B cell (primary cell): ENCODE results near the gene GNE. TPM values are rescaled to one million over a fixed set of nuclear protein-coding genes. Genes with fewer than 3 reads are reported as not detected.

Experiments used
- ATAC-seq: fragments of 200-7000 bp; cut with Tn5 transposase; one replicate; pipeline ENCODE4 v1.10.0; 2021; ENCODE audit warnings: low read depth, mild to moderate bottlenecking, moderate number of reproducible peaks, moderate library complexity
- CTCF ChIA-PET: fragments of 350-600 bp; sonication (Branson Sonifier 250); formaldehyde crosslinking; loops from one replicate; lab custom pipeline; 2021; ENCODE audit warnings: antibody characterized with exemption, inconsistent platforms; lab: Charles Lee
- POLR2A ChIA-PET: fragments of 350-600 bp; sonication (Branson Sonifier 250); formaldehyde crosslinking; loops from one replicate; lab custom pipeline; 2021; ENCODE audit warnings: antibody characterized with exemption; lab: Charles Lee
- DNase-seq: peaks from one replicate; pipeline ENCODE4 v3.0.0; 2013
- H2AFZ ChIP-seq: 2 replicates; pipeline ENCODE4 v1.6.1; 2012; ENCODE audit warnings: mild to moderate bottlenecking, low read depth, low read length; ENCODE audit not compliant: insufficient read depth, poor library complexity, severe bottlenecking
- H3K27ac ChIP-seq, 2 donors: 1 replicate in 1 of 2; 2 replicates in 1 of 2; pipeline ENCODE4 v1.5.1; 2012 to 2013; ENCODE audit warnings: low read length in 2 of 2, mild to moderate bottlenecking in 2 of 2, moderate library complexity in 1 of 2
- H3K27me3 ChIP-seq, 4 experiments: fragments of 200-600 bp in 1 of 4; sonication (generic) in 1 of 4; replicated peaks in 1 of 4; 1 replicate in 2 of 4; 2 replicates in 2 of 4; pipeline versions ENCODE4 v1.6.1 to v1.7.0; 2013 to 2016; ENCODE audit warnings: low read length in 3 of 4, mild to moderate bottlenecking in 2 of 4, mixed read lengths in 1 of 4, moderate library complexity in 1 of 4; ENCODE audit not compliant: insufficient read depth in 4 of 4, control insufficient read depth in 3 of 4; ENCODE audit errors: control extremely low read depth in 1 of 4
- H3K36me3 ChIP-seq, 2 experiments: replicated peaks in 1 of 2; 1 replicate in 1 of 2; 2 replicates in 1 of 2; pipeline versions ENCODE4 v1.6.1 to v1.7.1; 2013; ENCODE audit warnings: low read length in 1 of 2; ENCODE audit not compliant: insufficient read depth in 2 of 2, control insufficient read depth in 1 of 2; ENCODE audit errors: control extremely low read depth in 1 of 2, extremely low read depth in 1 of 2
- H3K4me1 ChIP-seq, 2 donors: fragments of 200-600 bp in 1 of 2; sonication (generic) in 1 of 2; 1 replicate in 1 of 2; 2 replicates in 1 of 2; pipeline versions ENCODE4 v1.5.1 to v1.6.1; 2013 to 2017; ENCODE audit warnings: low read length in 2 of 2; ENCODE audit not compliant: control insufficient read depth in 2 of 2, insufficient read depth in 2 of 2
- H3K4me2 ChIP-seq: replicated peaks from 2 replicates; pipeline ENCODE3; 2012; ENCODE audit warnings: mild to moderate bottlenecking, low read depth, low read length; ENCODE audit not compliant: poor library complexity, severe bottlenecking
- H3K4me3 ChIP-seq, 5 experiments: fragments of 200-600 bp in 1 of 5; sonication (generic) in 1 of 5; 1 replicate in 3 of 5; 2 replicates in 2 of 5; pipeline versions ENCODE4 v1.5.1 to v1.7.0; 2011 to 2016; ENCODE audit warnings: low read length in 4 of 5, mild to moderate bottlenecking in 4 of 5, low read depth in 2 of 5, control low read depth in 1 of 5, moderate library complexity in 1 of 5; ENCODE audit not compliant: insufficient read depth in 1 of 5; ENCODE audit errors: control extremely low read depth in 1 of 5, extremely low read depth in 1 of 5
- H3K79me2 ChIP-seq: fragments of 200-600 bp; sonication (generic); one replicate; pipeline ENCODE4 v1.6.0; 2016; ENCODE audit warnings: low read length; ENCODE audit not compliant: control insufficient read depth, insufficient read depth
- H3K9ac ChIP-seq: fragments of 200-600 bp; sonication (generic); 2 replicates; pipeline ENCODE4 v1.6.1; 2017; ENCODE audit warnings: mild to moderate bottlenecking, low read length, moderate library complexity
- H3K9me3 ChIP-seq, 3 donors: one replicate each; pipeline versions ENCODE4 v1.6.1 to v1.7.1; 2013; ENCODE audit warnings: low read length in 2 of 3; ENCODE audit not compliant: control insufficient read depth in 2 of 3, insufficient read depth in 1 of 3; ENCODE audit errors: control extremely low read depth in 1 of 3
- H4K20me1 ChIP-seq: 2 replicates; pipeline ENCODE4 v1.6.0; 2012; ENCODE audit warnings: mild to moderate bottlenecking, low read length; ENCODE audit not compliant: insufficient read depth, control insufficient read depth, poor library complexity, severe bottlenecking
- H3K27ac Mint-ChIP-seq: one replicate; pipeline ENCODE4 v1.8.0; 2021; ENCODE audit warnings: mixed read lengths
- H3K27me3 Mint-ChIP-seq: one replicate; pipeline ENCODE4 v1.8.0; 2021; ENCODE audit warnings: mixed read lengths
- H3K4me1 Mint-ChIP-seq: one replicate; pipeline ENCODE4 v1.8.0; 2021; ENCODE audit warnings: mixed read lengths
- H3K4me3 Mint-ChIP-seq: one replicate; pipeline ENCODE4 v1.8.0; 2021; ENCODE audit warnings: mixed read lengths
- H3K9me3 Mint-ChIP-seq: one replicate; pipeline ENCODE4 v1.8.0; 2022; ENCODE audit warnings: mixed read lengths; ENCODE audit not compliant: insufficient read depth
- CTCF ChIP-seq: fragments of 200-600 bp; IDR thresholded peaks from one replicate; pipeline ENCODE4 v1.8.0; 2022; ENCODE audit warnings: antibody characterized with exemption, mild to moderate bottlenecking
- EZH2 ChIP-seq: IDR thresholded peaks from 2 replicates; pipeline ENCODE4 v1.6.1; 2012; ENCODE audit warnings: borderline replicate concordance, low read depth, mild to moderate bottlenecking, moderate library complexity, low read length; ENCODE audit not compliant: insufficient read depth, poor library complexity, severe bottlenecking
- WGBS: methylation state at CpG from one replicate; pipeline ENCODE4 v1.1.5; 2013; ENCODE audit warnings: missing lambda C conversion rate; ENCODE audit not compliant: insufficient coverage; 5-methylcytosine and 5-hydroxymethylcytosine counted together
- intact Hi-C: fragments of 100-400 bp; cut with micrococcal nuclease; formaldehyde crosslinking; loops from one replicate; pipeline ENCODE4 v1.10.0; 2022
- polyA plus RNA-seq: library from polyadenylated mRNA; depleted of rRNA; stranded (reverse); fragments of >200 nt; gene quantifications from 2 replicates; pipeline ENCODE4 v1.2.3, GENCODE V29; 2012
- total RNA-seq, 2 donors: library from RNA; stranded (reverse); fragments of 120-200 nt in 1 of 2; gene quantifications; 1 replicate in 1 of 2; 2 replicates in 1 of 2; pipeline versions ENCODE4 v1.2.3 to v1.2.4, GENCODE V29; 2013 to 2022

GNE gene
- total and polyA plus RNA-seq, 2 donors (not counting 1 experiment from before 2014, with no cell fraction given), result 8.3 to 20.6 TPM

GRCh38 chr9:36211510-36211909, 46.7 kb downstream of the GNE start:
- peaks cover 41% of the 10 kb centered on the region for H3K79me2 ChIP-seq
- no peak for ATAC-seq

GRCh38 chr9:36210722-36211121, 47.5 kb downstream of the GNE start:
- Histone ChIP-seq H3K9me3 (no peaks in the 10 kb centered on the region), H3K4me1 (no peaks in the 10 kb centered on the region), H3K9ac (no peak overlapping the region), H2AFZ (no peak overlapping the region), H3K27me3 (no peaks in the 10 kb centered on the region), H3K36me3 (peaks cover 3 to 87% of the 10 kb centered on the region in 2 experiments), H3K4me3 (no peak overlapping the region), H3K79me2 (peaks cover 48% of the 10 kb centered on the region), H3K4me2 (no peak overlapping the region), H3K27ac (no peak overlapping the region), H4K20me1 (peaks cover 66% of the 10 kb centered on the region)
- ChIA-PET CTCF (no interaction called here), POLR2A (no interaction called here)
- DNase-seq (no peak), ATAC-seq (no peak)
- Mint-ChIP-seq H3K4me1 (peaks cover 7% of the 10 kb centered on the region), H3K27ac (no peak overlapping the region), H3K4me3 (no peak overlapping the region), H3K9me3 (no peaks in the 10 kb centered on the region), H3K27me3 (no peaks in the 10 kb centered on the region)
- intact Hi-C loops, result no loop called here
- 92% methylated on average over 5 of the region's 8 CpGs for WGBS
- no peak for TF ChIP-seq CTCF
- no peak for TF ChIP-seq EZH2

More at GRCh38 chr9:36211510-36211909, 46.7 kb downstream of the GNE start:
- Histone ChIP-seq H3K4me2 (no peak overlapping the region), H3K27me3 (no peaks in the 10 kb centered on the region), H2AFZ (no peak overlapping the region), H3K9ac (no peak overlapping the region), H3K4me3 (no peak overlapping the region), H3K4me1 (no peaks in the 10 kb centered on the region), H3K27ac (no peak overlapping the region), H4K20me1 (peaks cover 66% of the 10 kb centered on the region), H3K36me3 (peaks cover 0 to 82% of the 10 kb centered on the region in 2 experiments), H3K9me3 (no peaks in the 10 kb centered on the region)
- H3K4me3 Mint-ChIP-seq, result no peak overlapping the region
- WGBS, result 96% methylated on average over 6 of the region's 7 CpGs
- peaks cover 10% of the 10 kb centered on the region for H3K4me1 Mint-ChIP-seq
- no peaks in the 10 kb centered on the region for H3K9me3 Mint-ChIP-seq
- CTCF ChIA-PET, result no interaction called here
- H3K27me3 Mint-ChIP-seq, result no peaks in the 10 kb centered on the region
- intact Hi-C loops, result no loop called here
- no peak for DNase-seq
- no peak overlapping the region for H3K27ac Mint-ChIP-seq
- POLR2A ChIA-PET, result no interaction called here
- no peak for TF ChIP-seq CTCF
- no peak for TF ChIP-seq EZH2
